PC-3 (cell line): ENCODE measurements around the gene GPR42. TPM values are rescaled to one million over a fixed set of nuclear protein-coding genes. Genes with fewer than 3 reads are reported as not detected.
"Not testable (repeated sequence)": the region's sequence is repeated elsewhere in the genome, so short reads cannot be mapped to it uniquely, and the experiment has no call there.

Experiments
- ATAC-seq: fragments of 200-7000 bp; cut with Tn5 transposase; 2 replicates; pipeline ENCODE4 v1.9.1; 2020; ENCODE audit warnings: mild to moderate bottlenecking, moderate library complexity
- BruUV-seq: library from RNA; stranded (reverse); fragments of 400-500 nt; replicated peaks from 2 replicates; lab custom pipeline; 2021; lab: Mats Ljungman, UMichigan
- CTCF ChIA-PET: fragments of 300-600 bp; sonication (Branson Sonifier 250); formaldehyde crosslinking; loops from one replicate; lab custom pipeline; 2022; ENCODE audit warnings: antibody characterized with exemption; lab: Charles Lee
- POLR2A ChIA-PET: fragments of 300-600 bp; sonication (Branson Sonifier 250); formaldehyde crosslinking; loops from one replicate; lab custom pipeline; 2022; ENCODE audit warnings: antibody characterized with exemption; ENCODE audit not compliant: unreplicated experiment; lab: Charles Lee
- DNase-seq: peaks from one replicate; pipeline ENCODE4 v3.0.0-alpha.2; 2015
- H2AFZ ChIP-seq: fragments of 300-600 bp; sonication (generic); 2 replicates; pipeline ENCODE4 v1.6.0; 2016; ENCODE audit warnings: antibody characterized with exemption, low read length
- H3F3A ChIP-seq: fragments of 300-600 bp; sonication (generic); one replicate; pipeline ENCODE4 v1.6.0; 2017; ENCODE audit warnings: antibody characterized with exemption, low read length, control low read depth, mild to moderate bottlenecking; ENCODE audit not compliant: unreplicated experiment
- H3K27ac ChIP-seq: fragments of 300-600 bp; sonication (generic); 2 replicates; pipeline ENCODE4 v1.5.1; 2016; ENCODE audit warnings: mild to moderate bottlenecking, low read length
- H3K27me3 ChIP-seq: fragments of 300-600 bp; sonication (generic); 2 replicates; pipeline ENCODE4 v1.6.1; 2016; ENCODE audit warnings: low read length, mixed read lengths
- H3K36me3 ChIP-seq: fragments of 300-600 bp; sonication (generic); 2 replicates; pipeline ENCODE4 v1.6.1; 2016; ENCODE audit warnings: low read depth, mixed run types, low read length, mixed read lengths
- H3K4me1 ChIP-seq: fragments of 300-600 bp; sonication (generic); 2 replicates; pipeline ENCODE4 v1.5.1; 2016; ENCODE audit warnings: low read length; ENCODE audit not compliant: insufficient read depth
- H3K4me2 ChIP-seq: fragments of 300-600 bp; sonication (generic); 2 replicates; pipeline ENCODE4 v1.6.0; 2016; ENCODE audit warnings: low read length
- H3K4me3 ChIP-seq: fragments of 300-600 bp; sonication (generic); 2 replicates; pipeline ENCODE4 v1.5.1; 2016; ENCODE audit warnings: mild to moderate bottlenecking, low read length, mixed read lengths
- H3K79me2 ChIP-seq: fragments of 300-600 bp; sonication (generic); 2 replicates; pipeline ENCODE4 v1.6.1; 2017; ENCODE audit warnings: low read length, mixed read lengths
- H3K9ac ChIP-seq: fragments of 300-600 bp; sonication (generic); 2 replicates; pipeline ENCODE4 v1.6.0; 2016; ENCODE audit warnings: mild to moderate bottlenecking, low read length
- H3K9me2 ChIP-seq: fragments of 300-600 bp; sonication (generic); replicated peaks from 2 replicates; pipeline ENCODE4 v1.6.1; 2016; ENCODE audit warnings: mixed run types, low read length, mixed read lengths
- H3K9me3 ChIP-seq: fragments of 300-600 bp; sonication (generic); 2 replicates; pipeline ENCODE4 v1.6.1; 2016; ENCODE audit warnings: low read length, mixed read lengths
- H4K20me1 ChIP-seq: fragments of 300-600 bp; sonication (generic); 2 replicates; pipeline ENCODE4 v1.6.1; 2016; ENCODE audit warnings: low read length, mixed read lengths
- EZH2 ChIP-seq: fragments of 300-600 bp; sonication (generic); IDR thresholded peaks from one replicate; pipeline ENCODE4 v1.6.1; 2017; ENCODE audit warnings: antibody characterized with exemption, mild to moderate bottlenecking, low read length; ENCODE audit not compliant: unreplicated experiment
- EZH2phosphoT487 ChIP-seq: fragments of 300-600 bp; sonication (generic); IDR thresholded peaks from 2 replicates; pipeline ENCODE4 v1.6.1; 2018; ENCODE audit warnings: mild to moderate bottlenecking, antibody characterized with exemption, low read length, borderline replicate concordance
- intact Hi-C: fragments of 100-400 bp; cut with micrococcal nuclease; formaldehyde crosslinking; loops from 2 replicates; pipeline ENCODE4 v1.9.0; 2023
- total RNA-seq: library from RNA; depleted of rRNA; stranded (reverse); fragments of >200 nt; gene quantifications from 2 replicates; pipeline ENCODE4 v1.2.3, GENCODE V29; 2014
- TF ChIP-seq, protein P1 (sequence below): fragments of 300-600 bp; sonication (generic); conservative IDR thresholded peaks from 2 replicates; pipeline ENCODE4 v1.5.1; 2017; ENCODE audit warnings: antibody characterized with exemption, low read depth, mild to moderate bottlenecking, low read length

GPR42 gene
- total RNA-seq, 1 experiment from 2014 or later, result not detected

GRCh38 chr19:35378356-35378755, 7.5 kb downstream of the GPR42 start:
- ChIA-PET POLR2A (no interaction called here), CTCF (no interaction called here)
- H3K9ac ChIP-seq, result no peak overlapping the region
- H3K27ac ChIP-seq, result no peak overlapping the region
- H3K9me2 ChIP-seq, result no peaks in the 10 kb centered on the region
- no peak overlapping the region for H3K4me2 ChIP-seq
- BruUV-seq, result no TSS peak
- no peaks in the 10 kb centered on the region for H3K4me1 ChIP-seq
- DNase-seq, result no peak
- H2AFZ ChIP-seq, result no peak overlapping the region
- intact Hi-C loops, result no loop called here
- TF ChIP-seq, protein P1, sequence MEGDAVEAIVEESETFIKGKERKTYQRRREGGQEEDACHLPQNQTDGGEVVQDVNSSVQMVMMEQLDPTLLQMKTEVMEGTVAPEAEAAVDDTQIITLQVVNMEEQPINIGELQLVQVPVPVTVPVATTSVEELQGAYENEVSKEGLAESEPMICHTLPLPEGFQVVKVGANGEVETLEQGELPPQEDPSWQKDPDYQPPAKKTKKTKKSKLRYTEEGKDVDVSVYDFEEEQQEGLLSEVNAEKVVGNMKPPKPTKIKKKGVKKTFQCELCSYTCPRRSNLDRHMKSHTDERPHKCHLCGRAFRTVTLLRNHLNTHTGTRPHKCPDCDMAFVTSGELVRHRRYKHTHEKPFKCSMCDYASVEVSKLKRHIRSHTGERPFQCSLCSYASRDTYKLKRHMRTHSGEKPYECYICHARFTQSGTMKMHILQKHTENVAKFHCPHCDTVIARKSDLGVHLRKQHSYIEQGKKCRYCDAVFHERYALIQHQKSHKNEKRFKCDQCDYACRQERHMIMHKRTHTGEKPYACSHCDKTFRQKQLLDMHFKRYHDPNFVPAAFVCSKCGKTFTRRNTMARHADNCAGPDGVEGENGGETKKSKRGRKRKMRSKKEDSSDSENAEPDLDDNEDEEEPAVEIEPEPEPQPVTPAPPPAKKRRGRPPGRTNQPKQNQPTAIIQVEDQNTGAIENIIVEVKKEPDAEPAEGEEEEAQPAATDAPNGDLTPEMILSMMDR, result no peak
- TF ChIP-seq EZH2phosphoT487, result no peak
- no peak for TF ChIP-seq EZH2
- ATAC-seq, result no peak
- H4K20me1 ChIP-seq, result no peaks in the 10 kb centered on the region
- no peaks in the 10 kb centered on the region for H3K36me3 ChIP-seq
- no peaks in the 10 kb centered on the region for H3K9me3 ChIP-seq
- H3K79me2 ChIP-seq, result no peaks in the 10 kb centered on the region
- no peak overlapping the region for H3K4me3 ChIP-seq
- no peaks in the 10 kb centered on the region for H3F3A ChIP-seq
- H3K27me3 ChIP-seq, result peaks cover 4% of the 10 kb centered on the region; the same call in 1 of the 2 replicates

DNA sequence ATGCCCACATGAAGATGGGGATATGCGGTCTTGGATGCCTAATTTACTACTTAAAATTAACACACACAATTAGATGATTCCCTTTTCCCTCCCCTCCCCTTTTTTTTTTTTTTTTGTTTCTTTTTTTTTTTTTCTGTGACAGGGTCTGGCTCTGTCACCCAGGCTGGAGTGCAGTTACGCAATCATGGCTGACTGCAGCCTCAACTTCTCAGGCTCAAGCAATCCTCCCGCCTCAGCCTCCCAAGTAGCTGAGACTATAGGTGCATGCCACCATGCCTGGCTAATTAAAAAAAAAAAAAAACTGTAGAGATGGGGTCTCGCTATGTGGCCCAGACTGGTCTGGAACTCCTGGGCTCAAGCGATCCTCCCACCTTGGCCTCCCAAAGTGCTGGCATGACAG, 8.7 kb downstream of the GPR42 start:
- H3K4me3 ChIP-seq, H3K27ac ChIP-seq, H3K79me2 ChIP-seq, POLR2A ChIA-PET, H3K9me3 ChIP-seq, DNase-seq, ATAC-seq, BruUV-seq, H3K4me2 ChIP-seq, H3K4me1 ChIP-seq, intact Hi-C loops, H3F3A ChIP-seq, H3K27me3 ChIP-seq, H3K36me3 ChIP-seq, H2AFZ ChIP-seq, H3K9me2 ChIP-seq, CTCF ChIA-PET, H4K20me1 ChIP-seq, H3K9ac ChIP-seq: not testable (repeated sequence)

DNA sequence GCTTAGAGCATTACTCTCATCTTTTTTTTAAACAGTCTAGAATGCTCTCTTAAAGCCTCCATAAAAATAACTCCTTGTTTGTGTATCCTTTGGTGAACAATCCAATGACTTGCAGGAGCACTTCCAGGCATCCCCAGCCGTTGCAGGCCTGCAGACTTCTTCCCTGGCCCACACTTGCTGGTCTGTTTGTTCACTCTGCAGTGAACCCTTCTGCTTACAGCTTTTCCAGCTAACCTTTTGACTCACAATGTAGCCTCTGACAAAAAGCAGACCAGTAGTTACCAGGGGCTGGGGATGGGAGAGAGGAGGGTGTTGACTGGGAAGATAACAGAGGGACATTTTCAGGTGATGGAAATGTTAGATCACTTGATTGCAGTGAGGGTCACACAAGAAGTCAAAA, 9.1 kb downstream of the GPR42 start:
- H3K79me2 ChIP-seq, result no peaks in the 10 kb centered on the region
- no peaks in the 10 kb centered on the region for H4K20me1 ChIP-seq
- ChIA-PET CTCF (no interaction called here), POLR2A (no interaction called here)
- intact Hi-C loops, result no loop called here
- H3K4me2 ChIP-seq, result no peak overlapping the region
- no peak overlapping the region for H3K9ac ChIP-seq
- no peaks in the 10 kb centered on the region for H3K27me3 ChIP-seq
- H3K4me1 ChIP-seq, result no peaks in the 10 kb centered on the region
- ATAC-seq, result no peak
- H3K4me3 ChIP-seq, result no peak overlapping the region
- no peaks in the 10 kb centered on the region for H3K9me2 ChIP-seq
- no TSS peak for BruUV-seq
- H3K9me3 ChIP-seq, result no peaks in the 10 kb centered on the region
- no peaks in the 10 kb centered on the region for H3K36me3 ChIP-seq
- DNase-seq, result no peak
- no peaks in the 10 kb centered on the region for H3F3A ChIP-seq
- TF ChIP-seq, protein P1, result no peak
- TF ChIP-seq EZH2 (no peak), EZH2phosphoT487 (no peak)
- H3K27ac ChIP-seq, result no peak overlapping the region
- no peak overlapping the region for H2AFZ ChIP-seq
